A549 (cell line): ENCODE measurements around the gene HSF2BP. TPM values are rescaled to one million over a fixed set of nuclear protein-coding genes. Genes with fewer than 3 reads are reported as not detected.
A peak's percentile ranks its signal among the peaks of the same experiment; 100 is the strongest.
"Not testable (repeated sequence)": the region's sequence is repeated elsewhere in the genome, so short reads cannot be mapped to it uniquely, and the experiment has no call there.

Experiments
- ATAC-seq, 2 experiments: fragments of 200-7000 bp in 1 of 2; fragments of >200 bp in 1 of 2; cut with Nextera tagmentation in 1 of 2; cut with Tn5 transposase in 1 of 2; 3 replicates each; pipeline versions ENCODE4 v1.8.0 to v1.9.1; 2018 to 2020; ENCODE audit warnings: mild to moderate bottlenecking in 1 of 2, moderate library complexity in 1 of 2
- CTCF ChIA-PET: fragments of 300-600 bp; sonication (Branson Sonifier 250); formaldehyde crosslinking; extraction: SDS; loops from one replicate; lab custom pipeline; 2021; ENCODE audit warnings: antibody characterized with exemption, inconsistent platforms; lab: Yijun Ruan, JAX
- POLR2A ChIA-PET: fragments of 350-600 bp; formaldehyde crosslinking; extraction: SDS; loops from one replicate; lab custom pipeline; 2021; ENCODE audit warnings: antibody characterized with exemption, inconsistent platforms; lab: Yijun Ruan, JAX
- DNase-seq, 2 experiments: peaks; one replicate each; pipeline versions ENCODE4 v3.0.0 to v3.0.0-alpha.2; 2011 to 2016; ENCODE audit warnings: low read depth in 1 of 2, low spot score in 1 of 2
- FAIRE-seq: peaks from 2 replicates; lab custom pipeline; 2011; peaks lifted over from hg19 to GRCh38; lab: Jason Lieb, UNC
- H3K27ac ChIP-seq, 2 experiments: fragments of >200 bp; sonication (Bioruptor Twin); formaldehyde crosslinking; 3 replicates each; pipeline ENCODE4 v1.5.1; 2016 to 2017
- H3K4me1 ChIP-seq: fragments of >200 bp; sonication (Bioruptor Twin); formaldehyde crosslinking; 3 replicates; pipeline ENCODE4 v1.6.1; 2016
- H3K4me2 ChIP-seq: fragments of >200 bp; sonication (Bioruptor Twin); formaldehyde crosslinking; 3 replicates; pipeline ENCODE4 v1.6.1; 2016
- H3K4me3 ChIP-seq: fragments of >200 bp; sonication (Bioruptor Twin); formaldehyde crosslinking; 3 replicates; pipeline ENCODE4 v1.5.1; 2016
- H3K9me3 ChIP-seq: fragments of >200 bp; sonication (Bioruptor Twin); formaldehyde crosslinking; 3 replicates; pipeline ENCODE4 v1.6.1; 2016
- WGBS: methylation state at CpG from one replicate; pipeline ENCODE4 v1.1.6; 2017; ENCODE audit errors: missing lambda C conversion rate; 5-methylcytosine and 5-hydroxymethylcytosine counted together
- polyA plus RNA-seq, 4 experiments: library from polyadenylated mRNA; depleted of rRNA in 3 of 4; stranded (reverse); fragments of >200 nt; fragmentation: RNase III in 1 of 4; extraction: RNeasy Plus Mini Kit Qiagen cat#74134 plus additional on column Dnase treatment in 1 of 4; gene quantifications; 2 replicates in 3 of 4; 3 replicates in 1 of 4; pipeline ENCODE4 v1.2.3, GENCODE V29; 2011 to 2017

The HSF2BP gene
- polyA plus RNA-seq, 2 of the 4 experiments (the other 2 are of a cell fraction), result 1.7 to 3.1 TPM

DNA sequence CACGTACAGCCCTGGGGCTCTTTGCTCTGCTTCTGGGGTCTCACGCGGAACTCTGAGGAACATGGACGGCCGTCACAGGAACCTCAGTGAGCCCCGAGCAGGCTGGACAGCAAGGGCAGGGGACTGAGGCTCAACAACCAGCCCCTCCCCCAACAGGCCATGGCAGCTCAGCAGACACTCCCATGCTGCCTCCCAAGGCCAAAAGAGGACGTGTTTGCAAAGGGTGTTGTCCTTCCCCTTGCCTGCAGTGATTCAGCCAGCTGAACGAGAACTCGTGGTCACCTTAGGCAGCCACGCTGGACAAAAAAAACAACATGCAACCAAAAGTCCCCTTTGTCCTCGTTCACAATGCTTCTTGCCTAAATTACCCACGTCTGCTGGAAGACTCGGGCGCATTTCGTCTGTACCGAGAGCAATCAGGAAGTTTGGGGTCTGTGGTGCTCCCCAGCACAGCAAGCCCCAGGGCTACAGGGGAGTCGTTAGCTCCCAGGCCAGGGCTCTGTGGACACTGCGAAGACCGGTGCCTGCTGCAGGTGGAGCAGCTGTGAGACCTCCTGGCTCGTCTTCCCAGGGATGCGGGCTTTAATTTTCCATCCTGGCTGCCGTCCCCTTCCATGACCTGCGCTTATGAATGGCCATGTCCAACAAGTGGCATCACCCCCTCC, 156.7 kb downstream of the HSF2BP start:
- CTCF ChIA-PET, H3K4me2 ChIP-seq, H3K27ac ChIP-seq, H3K4me1 ChIP-seq, DNase-seq, POLR2A ChIA-PET, H3K4me3 ChIP-seq, H3K9me3 ChIP-seq: not testable (repeated sequence)
- WGBS, result no CpG with 5 or more reads among the region's 23 CpGs
- FAIRE-seq, result peak; percentile 7
- peak; percentile 78 to 80 for ATAC-seq

GRCh38 chr21:43498924-43499323, 160.4 kb downstream of the HSF2BP start:
- FAIRE-seq, H3K4me2 ChIP-seq, DNase-seq, H3K4me1 ChIP-seq, H3K4me3 ChIP-seq, CTCF ChIA-PET, ATAC-seq, POLR2A ChIA-PET, H3K9me3 ChIP-seq: not testable (repeated sequence)
- peak overlapping the region; percentile 66 to 79 for H3K27ac ChIP-seq
- WGBS, result no CpG with 5 or more reads among the region's 8 CpGs

DNA sequence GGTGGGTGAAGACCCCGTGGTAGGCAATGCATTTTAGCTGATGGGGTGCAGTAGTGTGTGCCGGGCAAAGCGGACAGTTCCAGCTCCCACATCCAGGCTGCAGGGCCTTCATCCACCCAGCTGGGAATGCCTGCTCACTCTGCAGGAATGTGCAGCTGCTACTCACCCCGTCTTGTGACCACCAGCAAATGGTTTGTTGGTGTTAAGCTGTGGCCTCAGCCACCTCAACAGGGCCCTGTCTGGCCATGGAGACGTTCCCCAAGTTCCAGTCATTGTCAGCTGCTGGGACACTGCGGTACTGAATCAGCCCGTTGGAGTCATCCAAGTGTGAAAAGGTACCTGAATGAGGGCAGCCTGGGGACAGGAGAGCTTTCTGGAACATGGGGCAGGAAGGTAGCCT, 161.2 kb downstream of the HSF2BP start:
- DNase-seq, H3K4me3 ChIP-seq, CTCF ChIA-PET, H3K4me1 ChIP-seq, H3K4me2 ChIP-seq, FAIRE-seq, H3K9me3 ChIP-seq, H3K27ac ChIP-seq, POLR2A ChIA-PET: not testable (repeated sequence)
- peak; percentile 14 to 36; a peak in 5 of 6 replicates for ATAC-seq
- WGBS, result no CpG with 5 or more reads among the region's 7 CpGs

GRCh38 chr21:43494279-43495012, 164.8 kb downstream of the HSF2BP start:
- peak; percentile 88 for ATAC-seq
- H3K4me1 ChIP-seq, H3K4me3 ChIP-seq, FAIRE-seq, DNase-seq, H3K4me2 ChIP-seq, POLR2A ChIA-PET, H3K9me3 ChIP-seq, CTCF ChIA-PET: not testable (repeated sequence)
- H3K27ac ChIP-seq, result peak overlapping the region in 1 of 2 experiments; percentile 73; a peak in 2 of 6 replicates
- no CpG with 5 or more reads among the region's 18 CpGs for WGBS

DNA sequence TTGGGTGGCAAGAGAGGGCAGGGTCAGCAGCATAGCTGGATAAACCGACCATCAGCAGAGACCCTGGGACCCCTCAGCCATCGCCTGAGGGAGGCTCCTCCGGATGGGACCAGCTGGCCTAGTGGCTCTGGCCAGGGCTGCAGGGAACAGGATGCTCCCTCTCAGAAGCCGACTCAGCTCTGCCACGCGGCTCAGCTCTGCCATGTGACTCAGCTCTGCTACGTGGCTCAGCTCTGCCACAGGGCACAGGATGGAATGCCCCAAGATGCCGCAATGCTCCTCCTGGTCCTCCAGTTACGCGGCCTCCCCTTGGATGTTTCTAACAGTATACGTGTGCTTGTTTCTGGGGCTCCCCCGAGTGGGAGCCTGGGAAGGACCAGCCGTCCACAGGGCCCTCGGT, 165.8 kb downstream of the HSF2BP start:
- WGBS, result no CpG with 5 or more reads among the region's 14 CpGs
- CTCF ChIA-PET, H3K4me2 ChIP-seq, FAIRE-seq, H3K4me3 ChIP-seq, H3K4me1 ChIP-seq, POLR2A ChIA-PET, H3K9me3 ChIP-seq, DNase-seq: not testable (repeated sequence)
- peak overlapping the region in 1 of 2 experiments; percentile 75; a peak in 2 of 6 replicates for H3K27ac ChIP-seq
- peak; percentile 29 to 37; a peak in 3 of 6 replicates for ATAC-seq

- H3K9me3 ChIP-seq, ATAC-seq, CTCF ChIA-PET, FAIRE-seq, H3K27ac ChIP-seq, DNase-seq, POLR2A ChIA-PET, H3K4me3 ChIP-seq, H3K4me2 ChIP-seq, H3K4me1 ChIP-seq: not testable (repeated sequence)
- WGBS, result no CpG with 5 or more reads among the region's 17 CpGs
These were observed 171.1 kb downstream of the HSF2BP start for GRCh38 chr21:43488235-43488634.

DNA sequence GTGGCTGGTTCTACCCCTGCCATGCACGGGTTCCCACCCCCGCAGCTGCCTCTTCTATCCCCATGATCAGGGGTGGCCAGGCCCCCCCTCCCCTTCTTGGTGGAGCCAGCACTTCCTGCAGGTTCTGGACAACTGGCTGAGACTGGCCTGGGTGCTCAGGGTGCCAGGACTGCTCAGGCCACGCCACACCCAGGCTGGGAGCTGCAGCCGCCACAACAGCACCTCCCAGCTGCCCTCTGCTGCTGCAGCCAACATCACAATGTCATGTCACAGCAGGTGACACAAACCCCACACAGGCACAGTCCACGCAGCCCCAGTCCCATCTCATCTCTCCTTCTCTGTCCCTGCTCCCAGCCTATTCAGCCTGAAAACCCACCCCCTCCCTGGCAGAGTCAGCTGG, 173.2 kb downstream of the HSF2BP start:
- CTCF ChIA-PET, H3K4me1 ChIP-seq, DNase-seq, H3K4me3 ChIP-seq, FAIRE-seq, H3K27ac ChIP-seq, H3K9me3 ChIP-seq, H3K4me2 ChIP-seq, POLR2A ChIA-PET: not testable (repeated sequence)
- WGBS, result no CpG with 5 or more reads among the region's 5 CpGs
- peak in 1 of 2 experiments; percentile 34; a peak in 1 of 6 replicates for ATAC-seq

DNA sequence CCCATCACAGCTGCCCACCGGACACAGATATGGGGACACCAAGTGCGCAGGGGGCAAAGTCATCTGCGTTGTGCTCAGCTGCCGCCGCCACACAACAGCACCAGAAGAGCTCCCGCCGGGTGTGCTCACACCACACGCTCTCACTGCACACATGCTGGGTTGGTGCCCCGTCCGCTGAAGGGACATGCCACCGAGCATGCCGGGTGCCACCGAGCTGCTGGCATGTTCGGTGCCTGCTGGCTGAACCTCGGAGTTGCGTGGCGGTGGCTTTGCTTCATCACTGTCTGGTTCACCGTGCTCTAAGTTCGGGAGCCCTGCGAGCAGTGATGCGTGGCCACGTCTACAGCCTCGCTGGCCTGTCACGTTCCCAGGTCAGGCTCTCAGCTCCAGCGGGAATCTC, 174.3 kb downstream of the HSF2BP start:
- CTCF ChIA-PET, ATAC-seq, DNase-seq, H3K9me3 ChIP-seq, H3K4me3 ChIP-seq, POLR2A ChIA-PET, H3K4me1 ChIP-seq, H3K27ac ChIP-seq, H3K4me2 ChIP-seq, FAIRE-seq: not testable (repeated sequence)
- no CpG with 5 or more reads among the region's 25 CpGs for WGBS

GRCh38 chr21:43479197-43479596, 180.1 kb downstream of the HSF2BP start:
- H3K9me3 ChIP-seq, CTCF ChIA-PET, H3K27ac ChIP-seq, ATAC-seq, DNase-seq, H3K4me2 ChIP-seq, POLR2A ChIA-PET, FAIRE-seq, H3K4me1 ChIP-seq, H3K4me3 ChIP-seq: not testable (repeated sequence)
- WGBS, result no CpG with 5 or more reads among the region's 13 CpGs
